Neural crest cell (in vitro differentiated cells): Measurements from ENCODE around the gene SDCCAG8. TPM values are rescaled to one million over a fixed set of nuclear protein-coding genes. Genes with fewer than 3 reads are reported as not detected.

ENCODE experiments used
- DNase-seq: peaks from one replicate; pipeline ENCODE4 v3.0.0; 2021; ENCODE audit warnings: low read depth, mixed read lengths, low spot score
- H3K27ac Mint-ChIP-seq: one replicate; pipeline ENCODE4 v1.8.0; 2021; ENCODE audit warnings: mild to moderate bottlenecking, mixed read lengths; ENCODE audit not compliant: unreplicated experiment
- H3K27me3 Mint-ChIP-seq: 2 replicates; pipeline ENCODE4 v1.8.0; 2021; ENCODE audit warnings: low read depth, mild to moderate bottlenecking, mixed read lengths
- H3K36me3 Mint-ChIP-seq: 2 replicates; pipeline ENCODE4 v1.8.0; 2021; ENCODE audit warnings: low read depth, mild to moderate bottlenecking, mixed read lengths
- H3K4me1 Mint-ChIP-seq: 2 replicates; pipeline ENCODE4 v1.8.0; 2021; ENCODE audit warnings: mixed read lengths
- H3K4me3 Mint-ChIP-seq: one replicate; pipeline ENCODE4 v1.8.0; 2021; ENCODE audit warnings: mild to moderate bottlenecking, mixed read lengths
- H3K9me3 Mint-ChIP-seq: 2 replicates; pipeline ENCODE4 v1.8.0; 2021; ENCODE audit warnings: mixed read lengths
- CTCF ChIP-seq: fragments of 200-600 bp; sonication (generic); conservative IDR thresholded peaks from 2 replicates; pipeline ENCODE4 v1.5.0; 2021; ENCODE audit warnings: antibody characterized with exemption, mild to moderate bottlenecking
- total RNA-seq: library from RNA; stranded (reverse); gene quantifications from 2 replicates; pipeline ENCODE4 v1.2.1, GENCODE V29; 2021

Gene SDCCAG8
- total RNA-seq, 1 donor from 2014 or later, result 19.9 TPM

- DNase-seq, result no peak
Measured at GRCh38 chr1:243234978-243235647, 20.7 kb upstream of the SDCCAG8 start.

GRCh38 chr1:243236604-243237252, 19.1 kb upstream of the SDCCAG8 start:
- Mint-ChIP-seq H3K4me3 (no peak overlapping the region), H3K9me3 (peaks cover 7% of the 10 kb centered on the region), H3K27me3 (no peaks in the 10 kb centered on the region), H3K36me3 (peaks cover 60% of the 10 kb centered on the region), H3K27ac (no peak overlapping the region), H3K4me1 (no peaks in the 10 kb centered on the region)
- TF ChIP-seq CTCF, result no peak
- no peak for DNase-seq

More at GRCh38 chr1:243234978-243235647, 20.7 kb upstream of the SDCCAG8 start:
- no peak for TF ChIP-seq CTCF
- peaks cover 14% of the 10 kb centered on the region for H3K9me3 Mint-ChIP-seq
- peaks cover 61% of the 10 kb centered on the region for H3K36me3 Mint-ChIP-seq
- no peaks in the 10 kb centered on the region for H3K27me3 Mint-ChIP-seq
- no peaks in the 10 kb centered on the region for H3K4me1 Mint-ChIP-seq
- H3K4me3 Mint-ChIP-seq, result no peak overlapping the region
- no peak overlapping the region for H3K27ac Mint-ChIP-seq

GRCh38 chr1:243244432-243244841, 11.4 kb upstream of the SDCCAG8 start:
- no peak for TF ChIP-seq CTCF
- no peaks in the 10 kb centered on the region for H3K27me3 Mint-ChIP-seq
- peaks cover 8% of the 10 kb centered on the region for H3K9me3 Mint-ChIP-seq
- DNase-seq, result no peak
- H3K27ac Mint-ChIP-seq, result no peak overlapping the region
- peaks cover 8% of the 10 kb centered on the region for H3K4me1 Mint-ChIP-seq
- no peak overlapping the region for H3K4me3 Mint-ChIP-seq
- peaks cover 34% of the 10 kb centered on the region for H3K36me3 Mint-ChIP-seq

- TF ChIP-seq CTCF, result no peak
- Mint-ChIP-seq H3K27me3 (no peaks in the 10 kb centered on the region), H3K9me3 (peaks cover 5% of the 10 kb centered on the region), H3K4me3 (no peak overlapping the region), H3K36me3 (peaks cover 22% of the 10 kb centered on the region), H3K27ac (peak overlapping the region; percentile 48), H3K4me1 (peaks cover 24% of the 10 kb centered on the region)
- no peak for DNase-seq
Measured at GRCh38 chr1:243246916-243247315, 8.9 kb upstream of the SDCCAG8 start.

- Mint-ChIP-seq H3K36me3 (peaks cover 16% of the 10 kb centered on the region), H3K27me3 (no peaks in the 10 kb centered on the region), H3K4me3 (no peak overlapping the region), H3K4me1 (peaks cover 29% of the 10 kb centered on the region), H3K9me3 (peaks cover 2% of the 10 kb centered on the region), H3K27ac (no peak overlapping the region)
- DNase-seq, result no peak
- no peak for TF ChIP-seq CTCF
Measured at GRCh38 chr1:243247901-243248300, 7.9 kb upstream of the SDCCAG8 start.
